ENCODE measurements around the gene TRIO.

- TF ChIP-seq FOXP2 (optimal IDR thresholded peaks at IDR 0.05; ENCODE audit: borderline replicate concordance, extremely low read depth, extremely low read length, insufficient read depth) (no peak), POLR2AphosphoS5 (IDR thresholded peaks at IDR 0.05; ENCODE audit: low read depth, low read length) (no peak)
These were observed 73.8 kb downstream of the TRIO start for GRCh38 chr5:14216902-14217301.

Data from PFSK-1 (cell line).